ENCODE results near the gene NSL1. TPM values are rescaled to one million over a fixed set of nuclear protein-coding genes. Genes with fewer than 3 reads are reported as not detected.
"Not testable (repeated sequence)": the region's sequence is repeated elsewhere in the genome, so short reads cannot be mapped to it uniquely, and the experiment has no call there.

Gene NSL1
- total and polyA plus RNA-seq, 4 donors, result 9.2 to 48.8 (median 27.0) TPM

DNA sequence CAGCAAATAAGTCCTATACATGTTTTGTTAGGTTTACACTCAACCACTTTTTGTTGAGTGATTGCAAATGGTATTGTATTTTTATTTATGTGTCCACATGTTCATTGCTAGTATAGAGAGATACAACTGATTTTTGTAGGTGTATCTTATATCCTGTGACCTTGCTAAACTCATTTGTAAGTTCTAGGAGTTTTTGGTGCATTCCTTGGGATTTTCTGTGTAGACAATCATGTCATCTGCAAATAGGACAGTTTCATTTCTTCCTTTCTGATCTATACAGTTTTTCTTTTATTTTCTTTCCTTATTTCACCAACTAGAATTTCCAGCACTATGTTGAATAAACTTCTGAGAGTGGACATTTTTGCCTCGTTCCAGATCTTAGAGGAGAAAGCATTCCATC, 75.4 kb downstream of the NSL1 start:
- DNase-seq, result no peak
- Histone ChIP-seq H3K4me3 (no peak overlapping the region), H3K9ac (ENCODE audit: insufficient read depth in 1 of 2, low read length in 2 of 2) (no peak overlapping the region), H3K27me3 (ENCODE audit: control insufficient read depth in 3 of 3, insufficient read depth in 3 of 3, low read length in 2 of 3) (peaks cover 0 to 12% (median 0%) of the 10 kb centered on the region in 3 donors), H3K9me3 (ENCODE audit: control insufficient read depth in 4 of 4, insufficient read depth in 3 of 4, low read length in 3 of 4) (no peaks in the 10 kb centered on the region), H3K36me3 (ENCODE audit: control insufficient read depth in 4 of 4, insufficient read depth in 4 of 4, low read length in 4 of 4) (no peaks in the 10 kb centered on the region), H3K27ac (ENCODE audit: low read depth in 1 of 2, low read length in 1 of 2) (no peak overlapping the region), H3K4me1 (ENCODE audit: control insufficient read depth in 5 of 5, insufficient read depth in 5 of 5, low read length in 5 of 5) (no peaks in the 10 kb centered on the region)
- no peak for ATAC-seq (ENCODE audit: insufficient read depth, low FRiP score)
- TF ChIP-seq, protein P1, sequence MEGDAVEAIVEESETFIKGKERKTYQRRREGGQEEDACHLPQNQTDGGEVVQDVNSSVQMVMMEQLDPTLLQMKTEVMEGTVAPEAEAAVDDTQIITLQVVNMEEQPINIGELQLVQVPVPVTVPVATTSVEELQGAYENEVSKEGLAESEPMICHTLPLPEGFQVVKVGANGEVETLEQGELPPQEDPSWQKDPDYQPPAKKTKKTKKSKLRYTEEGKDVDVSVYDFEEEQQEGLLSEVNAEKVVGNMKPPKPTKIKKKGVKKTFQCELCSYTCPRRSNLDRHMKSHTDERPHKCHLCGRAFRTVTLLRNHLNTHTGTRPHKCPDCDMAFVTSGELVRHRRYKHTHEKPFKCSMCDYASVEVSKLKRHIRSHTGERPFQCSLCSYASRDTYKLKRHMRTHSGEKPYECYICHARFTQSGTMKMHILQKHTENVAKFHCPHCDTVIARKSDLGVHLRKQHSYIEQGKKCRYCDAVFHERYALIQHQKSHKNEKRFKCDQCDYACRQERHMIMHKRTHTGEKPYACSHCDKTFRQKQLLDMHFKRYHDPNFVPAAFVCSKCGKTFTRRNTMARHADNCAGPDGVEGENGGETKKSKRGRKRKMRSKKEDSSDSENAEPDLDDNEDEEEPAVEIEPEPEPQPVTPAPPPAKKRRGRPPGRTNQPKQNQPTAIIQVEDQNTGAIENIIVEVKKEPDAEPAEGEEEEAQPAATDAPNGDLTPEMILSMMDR (IDR thresholded peaks at IDR 0.05; ENCODE audit: control extremely low read depth, extremely low read depth), result no peak
- WGBS, 2 donors, result 56 to 80% methylated on average over 1 of the region's 1 CpG

DNA sequence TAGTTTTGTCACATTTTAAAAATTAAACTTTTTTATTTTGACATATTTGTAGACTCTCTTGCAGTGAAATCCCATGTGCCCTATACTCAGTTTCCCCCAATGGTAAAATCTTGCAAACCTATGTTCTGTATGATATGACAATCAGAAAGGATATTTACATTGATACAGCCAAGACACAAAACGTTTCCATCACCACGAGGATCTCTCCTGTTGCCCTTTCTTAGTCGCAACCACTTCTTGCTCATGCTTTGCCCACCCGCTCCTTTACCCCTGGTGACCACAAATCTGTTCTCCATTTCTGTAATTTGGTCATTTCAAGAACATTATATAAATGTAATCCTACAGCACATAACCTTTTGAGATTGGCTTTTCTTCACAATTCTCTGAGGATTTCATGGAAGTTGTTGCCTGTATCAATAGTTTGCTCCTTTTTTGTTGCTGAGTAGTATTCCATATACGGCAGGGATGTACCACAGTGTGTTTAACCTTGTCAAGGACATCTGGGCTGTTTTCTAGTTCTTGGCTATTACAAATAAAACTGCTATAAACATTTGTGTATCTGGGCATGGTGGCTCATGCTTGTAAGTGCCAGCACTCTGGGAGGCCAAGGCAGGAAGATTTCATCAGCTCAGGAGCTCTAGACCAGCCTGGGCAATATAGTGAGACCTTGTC, 78.0 kb downstream of the NSL1 start:
- Histone ChIP-seq H3K9ac (ENCODE audit: insufficient read depth in 1 of 2, low read length in 2 of 2) (no peak overlapping the region), H3K4me1 (ENCODE audit: control insufficient read depth in 5 of 5, insufficient read depth in 5 of 5, low read length in 5 of 5) (no peaks in the 10 kb centered on the region), H3K27me3 (ENCODE audit: control insufficient read depth in 3 of 3, insufficient read depth in 3 of 3, low read length in 2 of 3) (peaks cover 0 to 12% (median 0%) of the 10 kb centered on the region in 3 donors), H3K27ac (ENCODE audit: low read depth in 1 of 2, low read length in 1 of 2) (no peak overlapping the region), H3K9me3 (ENCODE audit: control insufficient read depth in 4 of 4, insufficient read depth in 3 of 4, low read length in 3 of 4) (no peaks in the 10 kb centered on the region), H3K36me3 (ENCODE audit: control insufficient read depth in 4 of 4, insufficient read depth in 4 of 4, low read length in 4 of 4) (no peaks in the 10 kb centered on the region), H3K4me3 (no peak overlapping the region)
- ATAC-seq (ENCODE audit: insufficient read depth, low FRiP score), result no peak
- 82 to 86% methylated on average over 5 of the region's 5 CpGs for WGBS, 2 donors
- TF ChIP-seq, protein P1 (IDR thresholded peaks at IDR 0.05; ENCODE audit: control extremely low read depth, extremely low read depth), result no peak
- no peak for DNase-seq

DNA sequence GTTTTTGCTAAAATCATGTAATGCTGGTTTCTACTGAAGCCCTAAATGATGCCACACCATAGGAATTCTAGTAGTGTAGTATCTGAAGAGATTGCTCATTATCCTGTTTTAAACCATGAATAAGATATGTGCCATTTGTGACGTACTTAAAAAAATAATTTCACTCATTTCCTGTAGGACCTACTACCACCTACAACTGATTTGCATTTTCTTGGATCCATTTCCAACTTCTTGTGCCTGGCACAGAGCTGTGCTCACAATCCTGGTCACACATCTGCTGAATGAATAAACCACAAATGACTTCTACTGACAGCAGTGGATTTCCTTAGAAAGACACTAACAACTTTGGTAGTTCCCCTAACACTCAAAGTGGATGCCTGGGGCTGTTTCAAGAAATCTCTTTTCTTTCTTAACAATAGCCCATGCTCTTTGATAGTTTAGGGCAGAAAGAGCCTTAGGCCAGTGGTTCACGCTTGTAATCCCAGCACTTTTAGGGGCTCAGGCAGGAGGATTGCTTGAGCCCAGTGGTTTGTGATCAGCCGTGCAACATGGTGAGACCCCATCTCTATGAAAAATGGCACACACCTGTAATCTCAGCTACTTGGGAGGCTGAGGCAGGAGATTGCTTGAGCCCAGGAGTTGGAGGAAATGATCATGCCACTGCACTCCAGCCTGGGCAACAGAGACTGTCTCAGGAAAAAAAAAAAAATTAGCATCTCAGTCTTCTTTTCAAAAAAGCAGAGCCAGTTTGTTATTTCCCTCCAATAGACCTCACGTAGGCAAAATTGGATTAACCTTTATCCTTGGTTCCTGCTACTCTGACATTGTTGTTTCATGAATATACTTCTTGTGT, 78.9 kb downstream of the NSL1 start:
- H3K9me3 ChIP-seq (ENCODE audit: control insufficient read depth in 4 of 4, insufficient read depth in 3 of 4, low read length in 3 of 4), result no peaks in the 10 kb centered on the region
- TF ChIP-seq, protein P1 (IDR thresholded peaks at IDR 0.05; ENCODE audit: control extremely low read depth, extremely low read depth), result no peak
- H3K27ac ChIP-seq (ENCODE audit: low read depth in 1 of 2, low read length in 1 of 2), result no peak overlapping the region
- 76 to 77% methylated on average over 4 of the region's 4 CpGs for WGBS, 2 donors
- H3K27me3 ChIP-seq (ENCODE audit: control insufficient read depth in 3 of 3, insufficient read depth in 3 of 3, low read length in 2 of 3), result peaks cover 0 to 7% (median 0%) of the 10 kb centered on the region in 3 donors
- H3K4me3 ChIP-seq, result no peak overlapping the region
- no peaks in the 10 kb centered on the region for H3K4me1 ChIP-seq (ENCODE audit: control insufficient read depth in 5 of 5, insufficient read depth in 5 of 5, low read length in 5 of 5)
- DNase-seq (no peak), ATAC-seq (ENCODE audit: insufficient read depth, low FRiP score) (no peak)
- no peak overlapping the region for H3K9ac ChIP-seq (ENCODE audit: insufficient read depth in 1 of 2, low read length in 2 of 2)
- H3K36me3 ChIP-seq (ENCODE audit: control insufficient read depth in 4 of 4, insufficient read depth in 4 of 4, low read length in 4 of 4), result no peaks in the 10 kb centered on the region

DNA sequence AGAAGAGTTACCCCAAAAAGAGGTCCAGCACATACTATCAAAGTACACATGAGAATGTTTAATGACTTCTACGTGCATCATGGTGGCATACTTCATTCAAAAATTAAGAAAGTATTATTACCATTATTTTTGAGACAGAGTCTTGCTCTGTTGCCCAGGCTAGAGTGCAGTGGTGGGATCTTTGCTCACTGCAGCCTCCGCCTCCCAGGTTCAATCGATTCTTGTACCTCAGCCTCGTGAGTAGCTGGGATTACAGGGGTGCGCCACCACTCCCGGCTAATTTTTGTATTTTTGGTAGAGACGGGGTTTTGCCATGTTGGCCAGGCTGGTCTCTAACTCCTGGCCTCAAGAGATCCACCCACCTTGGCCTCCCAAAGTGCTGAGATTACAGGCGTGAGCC, 79.6 kb downstream of the NSL1 start:
- not testable (repeated sequence) for H3K9ac ChIP-seq (ENCODE audit: insufficient read depth in 1 of 2, low read length in 2 of 2); H3K27ac ChIP-seq (ENCODE audit: low read depth in 1 of 2, low read length in 1 of 2); H3K27me3 ChIP-seq (ENCODE audit: control insufficient read depth in 3 of 3, insufficient read depth in 3 of 3, low read length in 2 of 3); H3K4me1 ChIP-seq (ENCODE audit: control insufficient read depth in 5 of 5, insufficient read depth in 5 of 5, low read length in 5 of 5); H3K36me3 ChIP-seq (ENCODE audit: control insufficient read depth in 4 of 4, insufficient read depth in 4 of 4, low read length in 4 of 4); H3K4me3 ChIP-seq; H3K9me3 ChIP-seq (ENCODE audit: control insufficient read depth in 4 of 4, insufficient read depth in 3 of 4, low read length in 3 of 4); ATAC-seq (ENCODE audit: insufficient read depth, low FRiP score); DNase-seq
- WGBS, 2 donors, result 96 to 98% methylated on average over 8 of the region's 8 CpGs
